T-cell (primary cell): ENCODE results near the gene MX2. TPM values are rescaled to one million over a fixed set of nuclear protein-coding genes. Genes with fewer than 3 reads are reported as not detected.

ENCODE experiments used
- ATAC-seq, 4 experiments: fragments of 200-7000 bp in 3 of 4; fragments of 150-1000 bp in 1 of 4; cut with Tn5 transposase; replicated peaks in 1 of 4; 1 replicate in 3 of 4; 2 replicates in 1 of 4; pipeline ENCODE4 v1.10.0; 2021; ENCODE audit warnings: moderate library complexity in 3 of 4, mild to moderate bottlenecking in 2 of 4, moderate number of reproducible peaks in 1 of 4
- CTCF ChIA-PET, 2 donors: fragments of 300-600 bp; sonication (Branson Sonifier 250); formaldehyde crosslinking; loops; one replicate each; lab custom pipeline; 2022; ENCODE audit warnings: antibody characterized with exemption in 2 of 2; lab: Charles Lee
- POLR2A ChIA-PET, 2 donors: fragments of 300-600 bp; sonication (Branson Sonifier 250); formaldehyde crosslinking; loops; one replicate each; lab custom pipeline; 2022; ENCODE audit warnings: antibody characterized with exemption in 2 of 2; lab: Charles Lee
- DNase-seq, 35 experiments: peaks; one replicate each; pipeline versions ENCODE4 v3.0.0 to v3.0.0-alpha.2; 2013 to 2023
- H3K27ac ChIP-seq: one replicate; pipeline ENCODE4 v1.5.1; 2013; ENCODE audit warnings: low read length
- H3K27me3 ChIP-seq, 2 experiments: replicated peaks in 1 of 2; 1 replicate in 1 of 2; 2 replicates in 1 of 2; pipeline versions ENCODE4 v1.6.1 to v1.7.0; 2013; ENCODE audit warnings: low read length in 1 of 2, mixed read lengths in 1 of 2; ENCODE audit not compliant: control insufficient read depth in 2 of 2, insufficient read depth in 2 of 2; ENCODE audit errors: extremely low read depth in 1 of 2
- H3K36me3 ChIP-seq, 2 donors: 1 replicate in 1 of 2; 2 replicates in 1 of 2; pipeline versions ENCODE4 v1.6.1 to v1.7.0; 2013; ENCODE audit warnings: low read length in 1 of 2; ENCODE audit not compliant: control insufficient read depth in 2 of 2, insufficient read depth in 1 of 2; ENCODE audit errors: extremely low read depth in 1 of 2
- H3K4me1 ChIP-seq, 2 experiments: 1 replicate in 1 of 2; 2 replicates in 1 of 2; pipeline versions ENCODE4 v1.6.1 to v1.7.0; 2013; ENCODE audit warnings: low read length in 2 of 2, mixed read lengths in 1 of 2; ENCODE audit not compliant: insufficient read depth in 2 of 2, control insufficient read depth in 1 of 2; ENCODE audit errors: extremely low read depth in 1 of 2
- H3K4me3 ChIP-seq, 2 donors: 1 replicate in 1 of 2; 2 replicates in 1 of 2; pipeline versions ENCODE4 v1.5.1 to v1.7.0; 2013; ENCODE audit warnings: mild to moderate bottlenecking in 2 of 2, low read length in 1 of 2, moderate library complexity in 1 of 2; ENCODE audit not compliant: control insufficient read depth in 1 of 2; ENCODE audit errors: extremely low read depth in 1 of 2
- H3K9me3 ChIP-seq: 2 replicates; pipeline ENCODE4 v1.7.0; 2013
- H3K27ac Mint-ChIP-seq, 2 donors: one replicate each; pipeline ENCODE4 v1.8.0; 2020 to 2021; ENCODE audit warnings: mild to moderate bottlenecking in 2 of 2, mixed read lengths in 2 of 2
- H3K27me3 Mint-ChIP-seq, 2 donors: one replicate each; pipeline ENCODE4 v1.8.0; 2021 to 2022; ENCODE audit warnings: mixed read lengths in 2 of 2
- H3K36me3 Mint-ChIP-seq: one replicate; pipeline ENCODE4 v1.8.0; 2021; ENCODE audit warnings: mixed read lengths
- H3K4me1 Mint-ChIP-seq, 3 donors: one replicate each; pipeline ENCODE4 v1.8.0; 2020 to 2022; ENCODE audit warnings: mixed read lengths in 3 of 3, mild to moderate bottlenecking in 1 of 3
- H3K4me3 Mint-ChIP-seq, 3 donors: one replicate each; pipeline ENCODE4 v1.8.0; 2020 to 2022; ENCODE audit warnings: mild to moderate bottlenecking in 3 of 3, mixed read lengths in 3 of 3, moderate library complexity in 3 of 3
- H3K9me3 Mint-ChIP-seq, 3 donors: one replicate each; pipeline ENCODE4 v1.8.0; 2020 to 2022; ENCODE audit warnings: mixed read lengths in 3 of 3
- WGBS: methylation state at CpG from one replicate; pipeline ENCODE4 v1.1.5; 2013; ENCODE audit warnings: missing lambda C conversion rate; ENCODE audit not compliant: insufficient coverage; 5-methylcytosine and 5-hydroxymethylcytosine counted together
- total RNA-seq, 35 experiments: library from RNA in 6 of 35; stranded (reverse) in 6 of 35; fragments of 120-200 nt in 1 of 35; gene quantifications; one replicate each; pipeline versions ENCODE4 v1.2.1 to v1.2.4 and lab custom pipeline; 2013 to 2026

Gene MX2
- total RNA-seq, 5 donors from 2014 or later (not counting 1 experiment from before 2014, with no cell fraction given): 77.7 to 103 (median 81.8) TPM

GRCh38 chr21:41388259-41388658 is 26.4 kb downstream of the MX2 start:
- DNase-seq: no peak
- no peak for ATAC-seq
- no peak overlapping the region for H3K4me3 ChIP-seq
- ChIA-PET POLR2A (no interaction called here), CTCF (no interaction called here)
- Mint-ChIP-seq H3K4me1 (no peaks in the 10 kb centered on the region), H3K27me3 (no peaks in the 10 kb centered on the region), H3K9me3 (no peaks in the 10 kb centered on the region), H3K4me3 (no peak overlapping the region), H3K36me3 (peaks cover 52% of the 10 kb centered on the region), H3K27ac (no peak overlapping the region)
- no peaks in the 10 kb centered on the region for H3K9me3 ChIP-seq
- no peak overlapping the region for H3K27ac ChIP-seq
- H3K36me3 ChIP-seq: peaks cover 16 to 43% of the 10 kb centered on the region in 2 donors
- no peaks in the 10 kb centered on the region for H3K27me3 ChIP-seq
- H3K4me1 ChIP-seq: no peaks in the 10 kb centered on the region
- WGBS: 98% methylated on average over 14 of the region's 14 CpGs

DNA sequence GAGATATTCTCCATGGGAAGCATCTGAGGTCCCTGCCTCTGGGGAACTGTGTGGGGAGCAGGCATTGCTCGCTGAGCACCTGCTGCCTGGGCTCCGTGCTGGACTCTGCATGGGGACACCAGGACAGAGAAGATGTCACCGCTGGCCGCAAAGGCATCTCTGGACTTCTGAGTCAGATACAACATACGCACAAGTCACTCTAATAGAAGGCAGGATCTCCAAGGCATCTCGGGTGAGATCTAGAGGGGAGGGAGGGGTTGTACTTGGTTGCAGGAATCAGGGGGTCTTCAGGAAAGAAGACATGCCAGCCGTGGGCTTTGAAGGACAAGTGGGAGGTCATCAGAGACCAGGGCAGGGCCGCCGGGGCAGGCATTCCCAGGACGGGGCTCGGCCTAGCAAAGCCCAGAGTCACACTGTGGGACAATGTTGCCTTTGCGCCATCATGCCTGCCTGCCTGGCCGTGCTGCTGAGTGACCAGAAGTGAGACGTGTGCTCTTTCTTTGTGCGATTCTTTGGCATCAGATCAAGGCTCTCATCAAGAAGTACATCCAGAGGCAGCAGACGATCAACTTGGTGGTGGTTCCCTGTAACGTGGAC is 28.3 kb downstream of the MX2 start:
- Histone ChIP-seq H3K4me1 (no peaks in the 10 kb centered on the region), H3K4me3 (no peak overlapping the region), H3K9me3 (no peaks in the 10 kb centered on the region), H3K27ac (no peak overlapping the region), H3K27me3 (no peaks in the 10 kb centered on the region), H3K36me3 (peaks cover 16 to 35% of the 10 kb centered on the region in 2 donors)
- DNase-seq (no peak), ATAC-seq (no peak)
- 93% methylated on average over 12 of the region's 17 CpGs for WGBS
- Mint-ChIP-seq H3K27ac (no peak overlapping the region), H3K27me3 (no peaks in the 10 kb centered on the region), H3K4me1 (peaks cover 0 to 13% (median 0%) of the 10 kb centered on the region in 3 donors), H3K4me3 (no peak overlapping the region), H3K36me3 (peaks cover 59% of the 10 kb centered on the region), H3K9me3 (no peaks in the 10 kb centered on the region)
- POLR2A ChIA-PET: no interaction called here
- CTCF ChIA-PET: no interaction called here

GRCh38 chr21:41393876-41394465 is 32.1 kb downstream of the MX2 start:
- 92% methylated on average over 8 of the region's 8 CpGs for WGBS
- H3K27ac ChIP-seq: no peak overlapping the region
- peaks cover 12 to 42% of the 10 kb centered on the region in 2 donors for H3K36me3 ChIP-seq
- H3K27me3 ChIP-seq: no peaks in the 10 kb centered on the region
- DNase-seq (no peak), ATAC-seq (no peak)
- Mint-ChIP-seq H3K9me3 (no peaks in the 10 kb centered on the region), H3K27ac (peak overlapping the region in 1 of 2 donors; percentile 20), H3K27me3 (no peaks in the 10 kb centered on the region), H3K4me1 (peaks cover 0 to 13% (median 0%) of the 10 kb centered on the region in 3 donors), H3K4me3 (no peak overlapping the region), H3K36me3 (peaks cover 66% of the 10 kb centered on the region)
- POLR2A ChIA-PET: no interaction called here
- H3K9me3 ChIP-seq: no peaks in the 10 kb centered on the region
- CTCF ChIA-PET: no interaction called here
- no peaks in the 10 kb centered on the region for H3K4me1 ChIP-seq
- H3K4me3 ChIP-seq: no peak overlapping the region

- POLR2A ChIA-PET: no interaction called here
- Mint-ChIP-seq H3K27me3 (no peaks in the 10 kb centered on the region), H3K4me1 (peaks cover 0 to 13% (median 0%) of the 10 kb centered on the region in 3 donors), H3K36me3 (peaks cover 78% of the 10 kb centered on the region), H3K4me3 (no peak overlapping the region), H3K9me3 (no peaks in the 10 kb centered on the region), H3K27ac (no peak overlapping the region)
- CTCF ChIA-PET: no interaction called here
- no peaks in the 10 kb centered on the region for H3K4me1 ChIP-seq
- no peaks in the 10 kb centered on the region for H3K27me3 ChIP-seq
- 40% methylated on average over 3 of the region's 7 CpGs for WGBS
- ATAC-seq (no peak), DNase-seq (peak in 1 of 35 experiments; percentile 10)
- no peaks in the 10 kb centered on the region for H3K9me3 ChIP-seq
- peaks cover 14 to 47% of the 10 kb centered on the region in 2 donors for H3K36me3 ChIP-seq
- no peak overlapping the region for H3K27ac ChIP-seq
- H3K4me3 ChIP-seq: no peak overlapping the region
Measured at GRCh38 chr21:41396558-41397075, 34.8 kb downstream of the MX2 start.

GRCh38 chr21:41397471-41397891 is 35.7 kb downstream of the MX2 start:
- H3K4me3 Mint-ChIP-seq: no peak overlapping the region
- H3K36me3 ChIP-seq: peaks cover 14 to 56% of the 10 kb centered on the region in 2 donors
- no peak overlapping the region for H3K4me3 ChIP-seq
- ATAC-seq (no peak), DNase-seq (no peak)
- ChIA-PET CTCF (no interaction called here), POLR2A (no interaction called here)
- no peaks in the 10 kb centered on the region for H3K27me3 Mint-ChIP-seq
- H3K9me3 ChIP-seq: no peaks in the 10 kb centered on the region
- no peaks in the 10 kb centered on the region for H3K9me3 Mint-ChIP-seq
- H3K4me1 ChIP-seq: no peaks in the 10 kb centered on the region
- H3K36me3 Mint-ChIP-seq: peaks cover 82% of the 10 kb centered on the region
- WGBS: 82% methylated on average over 5 of the region's 7 CpGs
- H3K27ac ChIP-seq: no peak overlapping the region
- no peak overlapping the region for H3K27ac Mint-ChIP-seq
- H3K27me3 ChIP-seq: no peaks in the 10 kb centered on the region
- H3K4me1 Mint-ChIP-seq: peaks cover 0 to 13% (median 0%) of the 10 kb centered on the region in 3 donors

- no peak for ATAC-seq
- Mint-ChIP-seq H3K36me3 (peaks cover 86% of the 10 kb centered on the region), H3K9me3 (no peaks in the 10 kb centered on the region), H3K4me3 (no peak overlapping the region), H3K4me1 (peaks cover 0 to 13% (median 0%) of the 10 kb centered on the region in 3 donors), H3K27ac (no peak overlapping the region), H3K27me3 (no peaks in the 10 kb centered on the region)
- Histone ChIP-seq H3K27me3 (no peaks in the 10 kb centered on the region), H3K4me3 (no peak overlapping the region), H3K4me1 (no peaks in the 10 kb centered on the region), H3K36me3 (peaks cover 19 to 64% of the 10 kb centered on the region in 2 donors), H3K27ac (no peak overlapping the region), H3K9me3 (no peaks in the 10 kb centered on the region)
- POLR2A ChIA-PET: no interaction called here
- CTCF ChIA-PET: no interaction called here
- WGBS: 100% methylated on average over 3 of the region's 4 CpGs
- DNase-seq: no peak
Measured at GRCh38 chr21:41398251-41398650, 36.4 kb downstream of the MX2 start.
